Upper lobe of left lung (tissue), 4 donors: ENCODE data around the gene C19orf85.

Experiments used
- EP300 ChIP-seq, 4 donors: sonication (generic); formaldehyde crosslinking; IDR thresholded peaks; one replicate each; pipeline ENCODE4 v1.5.1; 2017; ENCODE audit warnings: antibody characterized with exemption in 4 of 4, control low read depth in 2 of 4
- POLR2A ChIP-seq, 4 donors: fragments of 450-650 bp; IDR thresholded peaks; one replicate each; pipeline ENCODE4 v1.5.1; 2016 to 2017; ENCODE audit warnings: antibody characterized with exemption in 4 of 4, mild to moderate bottlenecking in 2 of 4
- TF ChIP-seq, protein P1 (sequence below), 6 experiments: fragments of 450-650 bp in 4 of 6; fragments of 200-600 bp in 2 of 6; sonication (generic) in 2 of 6; IDR thresholded peaks; one replicate each; pipeline ENCODE4 v1.5.1; 2016 to 2019; ENCODE audit warnings: antibody characterized with exemption in 6 of 6

DNA sequence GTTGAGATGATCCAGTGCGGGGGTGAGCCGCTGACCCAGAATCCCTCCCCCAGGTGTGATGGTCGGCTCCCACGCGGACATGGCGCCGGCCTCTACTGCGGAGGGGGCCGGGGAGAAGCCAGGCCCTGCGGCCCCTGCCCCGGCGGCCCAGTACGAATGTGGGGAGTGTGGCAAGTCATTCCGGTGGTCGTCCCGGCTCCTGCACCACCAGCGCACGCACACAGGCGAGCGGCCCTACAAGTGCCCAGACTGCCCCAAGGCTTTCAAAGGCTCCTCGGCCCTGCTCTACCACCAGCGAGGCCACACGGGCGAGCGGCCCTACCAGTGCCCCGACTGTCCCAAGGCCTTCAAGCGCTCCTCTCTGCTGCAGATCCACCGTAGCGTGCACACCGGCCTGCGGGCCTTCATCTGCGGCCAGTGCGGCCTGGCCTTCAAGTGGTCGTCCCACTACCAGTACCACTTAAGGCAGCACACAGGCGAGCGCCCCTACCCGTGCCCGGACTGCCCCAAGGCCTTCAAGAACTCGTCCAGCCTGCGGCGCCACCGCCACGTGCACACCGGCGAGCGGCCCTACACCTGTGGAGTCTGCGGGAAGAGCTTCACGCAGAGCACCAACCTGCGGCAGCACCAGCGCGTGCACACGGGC is 16.7 kb upstream of the C19orf85 start:
- TF ChIP-seq, protein P1, sequence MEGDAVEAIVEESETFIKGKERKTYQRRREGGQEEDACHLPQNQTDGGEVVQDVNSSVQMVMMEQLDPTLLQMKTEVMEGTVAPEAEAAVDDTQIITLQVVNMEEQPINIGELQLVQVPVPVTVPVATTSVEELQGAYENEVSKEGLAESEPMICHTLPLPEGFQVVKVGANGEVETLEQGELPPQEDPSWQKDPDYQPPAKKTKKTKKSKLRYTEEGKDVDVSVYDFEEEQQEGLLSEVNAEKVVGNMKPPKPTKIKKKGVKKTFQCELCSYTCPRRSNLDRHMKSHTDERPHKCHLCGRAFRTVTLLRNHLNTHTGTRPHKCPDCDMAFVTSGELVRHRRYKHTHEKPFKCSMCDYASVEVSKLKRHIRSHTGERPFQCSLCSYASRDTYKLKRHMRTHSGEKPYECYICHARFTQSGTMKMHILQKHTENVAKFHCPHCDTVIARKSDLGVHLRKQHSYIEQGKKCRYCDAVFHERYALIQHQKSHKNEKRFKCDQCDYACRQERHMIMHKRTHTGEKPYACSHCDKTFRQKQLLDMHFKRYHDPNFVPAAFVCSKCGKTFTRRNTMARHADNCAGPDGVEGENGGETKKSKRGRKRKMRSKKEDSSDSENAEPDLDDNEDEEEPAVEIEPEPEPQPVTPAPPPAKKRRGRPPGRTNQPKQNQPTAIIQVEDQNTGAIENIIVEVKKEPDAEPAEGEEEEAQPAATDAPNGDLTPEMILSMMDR (IDR thresholded peaks at IDR 0.05): no peak
- no peak for TF ChIP-seq POLR2A (IDR thresholded peaks at IDR 0.05)
- no peak for TF ChIP-seq EP300 (IDR thresholded peaks at IDR 0.05)
